ENCODE measurements around the gene ZNF117.
"Not testable (repeated sequence)": the region's sequence is repeated elsewhere in the genome, so short reads cannot be mapped to it uniquely, and the experiment has no call there.

Gene ZNF117

GRCh38 chr7:64990936-64991335 lies at the start of gene ZNF117:
Gene ZNF117, minus strand, starts transcription at chr7:64991036.
- Histone ChIP-seq H3K4me1 (ENCODE audit: control insufficient read depth, insufficient read depth, low read length) (peaks cover 13% of the 10 kb centered on the region), H3K27me3 (replicated peaks; ENCODE audit: control insufficient read depth, insufficient read depth, low read length) (no peaks in the 10 kb centered on the region), H3K36me3 (ENCODE audit: control insufficient read depth, insufficient read depth, low read length, severe bottlenecking) (peaks cover 75% of the 10 kb centered on the region), H3K9me3 (ENCODE audit: control insufficient read depth, low read length) (peaks cover 22% of the 10 kb centered on the region), H3K9ac (ENCODE audit: low read length) (no peak within 1 kb of the TSS), H3K4me3 (ENCODE audit: low read length) (peak within 1 kb of the TSS; percentile 4)
- no peak for DNase-seq (ENCODE audit: low read depth)

DNA sequence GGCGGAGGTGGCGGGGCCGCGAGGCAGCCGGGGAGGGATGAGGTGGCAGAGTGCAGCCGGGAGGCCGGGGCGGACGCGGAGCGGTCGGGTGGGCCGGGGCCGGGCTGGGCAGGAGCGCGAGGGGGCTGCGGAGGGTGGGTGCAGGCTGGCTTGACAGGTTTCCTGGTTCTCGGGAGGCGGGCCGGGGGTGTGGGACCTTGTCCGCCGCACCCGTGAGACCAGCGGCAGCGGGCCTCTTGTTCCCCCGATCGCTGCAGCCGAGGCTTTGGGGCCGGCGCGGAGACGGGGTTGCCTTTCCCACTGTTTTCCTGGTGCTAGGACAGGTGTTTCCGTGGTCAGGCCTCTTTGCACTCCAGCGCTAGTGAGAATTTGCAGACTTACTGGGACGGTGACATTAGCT lies 47.9 kb upstream of the ZNF117 start:
- peak; percentile 57 for DNase-seq (ENCODE audit: low read depth)
- H3K4me3 ChIP-seq (ENCODE audit: low read length), result peak overlapping the region; percentile 93
- not testable (repeated sequence) for H3K27me3 ChIP-seq (replicated peaks; ENCODE audit: control insufficient read depth, insufficient read depth, low read length); H3K36me3 ChIP-seq (ENCODE audit: control insufficient read depth, insufficient read depth, low read length, severe bottlenecking); H3K9me3 ChIP-seq (ENCODE audit: control insufficient read depth, low read length)
- peak overlapping the region; percentile 95 for H3K9ac ChIP-seq (ENCODE audit: low read length)
- peaks cover 13% of the 10 kb centered on the region for H3K4me1 ChIP-seq (ENCODE audit: control insufficient read depth, insufficient read depth, low read length)

DNA sequence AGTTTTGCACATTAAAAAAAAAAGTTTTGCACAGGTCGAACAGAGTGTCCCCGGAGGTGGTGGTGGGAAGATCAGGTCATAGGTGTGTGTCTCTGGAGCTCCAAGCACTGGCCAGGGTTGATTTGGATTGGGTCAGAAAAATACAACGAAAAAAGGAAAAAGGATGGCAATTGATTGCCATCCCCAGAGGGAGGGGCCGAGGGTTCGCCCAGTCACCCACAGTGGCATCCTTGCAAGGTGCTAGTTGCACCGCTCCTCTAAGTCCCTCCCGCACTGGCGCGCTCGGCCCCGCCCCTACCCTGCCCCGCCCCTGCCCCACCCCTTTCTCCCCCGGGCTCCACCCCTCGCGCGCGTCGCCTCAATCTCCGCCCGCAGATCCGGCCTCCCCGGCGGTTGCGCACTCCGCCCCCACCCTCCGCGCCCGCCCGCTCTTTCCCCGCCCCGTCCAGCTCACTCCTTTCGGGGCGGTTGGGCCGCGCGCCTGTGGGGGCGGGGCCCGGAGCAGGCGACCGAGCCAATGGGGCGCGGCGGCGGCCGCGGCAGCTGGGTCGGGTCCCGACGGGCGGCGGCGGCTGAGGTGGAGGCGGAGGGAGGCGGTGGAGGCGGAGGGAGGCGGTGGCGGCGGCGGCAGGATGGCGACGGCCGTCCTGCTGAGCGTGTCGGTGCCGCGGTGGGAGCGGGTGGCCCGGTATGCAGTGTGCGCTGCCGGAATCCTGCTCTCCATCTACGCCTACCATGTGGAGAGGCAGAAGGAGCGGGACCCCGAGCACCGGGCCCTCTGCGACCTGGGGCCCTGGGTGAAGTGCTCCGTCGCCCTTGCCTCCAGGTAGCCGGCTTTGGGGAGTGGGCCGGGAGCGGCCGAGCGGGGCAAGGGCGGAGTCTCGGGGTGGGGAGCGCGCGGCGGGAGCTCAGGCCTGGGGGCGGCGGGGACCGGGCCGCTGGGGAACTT lies 47.2 kb upstream of the ZNF117 start:
- no peaks in the 10 kb centered on the region for H3K9me3 ChIP-seq (ENCODE audit: control insufficient read depth, low read length)
- no peaks in the 10 kb centered on the region for H3K27me3 ChIP-seq (replicated peaks; ENCODE audit: control insufficient read depth, insufficient read depth, low read length)
- H3K4me1 ChIP-seq (ENCODE audit: control insufficient read depth, insufficient read depth, low read length), result peaks cover 13% of the 10 kb centered on the region
- H3K9ac ChIP-seq (ENCODE audit: low read length), result peak overlapping the region; percentile 89
- H3K4me3 ChIP-seq (ENCODE audit: low read length), result peak overlapping the region; percentile 80
- no peaks in the 10 kb centered on the region for H3K36me3 ChIP-seq (ENCODE audit: control insufficient read depth, insufficient read depth, low read length, severe bottlenecking)
- peak; percentile 98 for DNase-seq (ENCODE audit: low read depth)

DNA sequence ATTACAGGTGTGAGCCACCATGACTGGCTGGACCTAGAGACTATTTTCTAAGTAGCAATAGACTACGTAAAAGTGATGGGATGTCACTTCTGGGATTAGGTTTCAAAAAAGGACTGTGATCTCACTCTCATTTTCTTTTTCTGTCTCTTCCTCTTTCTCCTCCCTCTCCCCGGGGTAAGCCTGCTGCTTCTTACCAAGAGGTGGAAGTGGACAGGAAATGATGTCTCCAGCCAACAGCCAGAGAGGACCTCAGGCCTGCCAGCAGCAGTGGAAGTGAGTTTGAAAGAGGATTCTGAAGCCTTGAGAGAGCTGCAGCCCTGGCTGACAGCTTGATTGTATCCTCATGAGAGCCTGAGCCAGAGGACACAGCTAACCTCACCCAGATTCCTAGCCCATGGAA lies 45.7 kb upstream of the ZNF117 start:
- not testable (repeated sequence) for H3K27me3 ChIP-seq (replicated peaks; ENCODE audit: control insufficient read depth, insufficient read depth, low read length); DNase-seq (ENCODE audit: low read depth); H3K9me3 ChIP-seq (ENCODE audit: control insufficient read depth, low read length); H3K4me3 ChIP-seq (ENCODE audit: low read length); H3K36me3 ChIP-seq (ENCODE audit: control insufficient read depth, insufficient read depth, low read length, severe bottlenecking)
- peaks cover 13% of the 10 kb centered on the region for H3K4me1 ChIP-seq (ENCODE audit: control insufficient read depth, insufficient read depth, low read length)
- H3K9ac ChIP-seq (ENCODE audit: low read length), result peak overlapping the region; percentile 70

- Histone ChIP-seq H3K4me1 (ENCODE audit: control insufficient read depth, insufficient read depth, low read length) (peaks cover 13% of the 10 kb centered on the region), H3K9ac (ENCODE audit: low read length) (peak overlapping the region; percentile 70)
- not testable (repeated sequence) for H3K4me3 ChIP-seq (ENCODE audit: low read length); H3K9me3 ChIP-seq (ENCODE audit: control insufficient read depth, low read length); H3K27me3 ChIP-seq (replicated peaks; ENCODE audit: control insufficient read depth, insufficient read depth, low read length); DNase-seq (ENCODE audit: low read depth); H3K36me3 ChIP-seq (ENCODE audit: control insufficient read depth, insufficient read depth, low read length, severe bottlenecking)
Measured at GRCh38 chr7:65035469-65035868, 44.6 kb upstream of the ZNF117 start.

GRCh38 chr7:65034120-65034782 lies 43.4 kb upstream of the ZNF117 start:
- not testable (repeated sequence) for H3K36me3 ChIP-seq (ENCODE audit: control insufficient read depth, insufficient read depth, low read length, severe bottlenecking); H3K9me3 ChIP-seq (ENCODE audit: control insufficient read depth, low read length); H3K27me3 ChIP-seq (replicated peaks; ENCODE audit: control insufficient read depth, insufficient read depth, low read length); DNase-seq (ENCODE audit: low read depth); H3K4me3 ChIP-seq (ENCODE audit: low read length)
- H3K9ac ChIP-seq (ENCODE audit: low read length), result peak overlapping the region; percentile 51
- H3K4me1 ChIP-seq (ENCODE audit: control insufficient read depth, insufficient read depth, low read length), result peaks cover 13% of the 10 kb centered on the region

GRCh38 chr7:65033391-65033790 lies 42.6 kb upstream of the ZNF117 start:
- H3K4me1 ChIP-seq (ENCODE audit: control insufficient read depth, insufficient read depth, low read length), result peaks cover 13% of the 10 kb centered on the region
- H3K9me3 ChIP-seq (ENCODE audit: control insufficient read depth, low read length); H3K36me3 ChIP-seq (ENCODE audit: control insufficient read depth, insufficient read depth, low read length, severe bottlenecking); H3K9ac ChIP-seq (ENCODE audit: low read length); H3K27me3 ChIP-seq (replicated peaks; ENCODE audit: control insufficient read depth, insufficient read depth, low read length); DNase-seq (ENCODE audit: low read depth); H3K4me3 ChIP-seq (ENCODE audit: low read length): not testable (repeated sequence)

GRCh38 chr7:65025023-65025422 lies 34.2 kb upstream of the ZNF117 start:
- H3K27me3 ChIP-seq (replicated peaks; ENCODE audit: control insufficient read depth, insufficient read depth, low read length); H3K4me1 ChIP-seq (ENCODE audit: control insufficient read depth, insufficient read depth, low read length); H3K9ac ChIP-seq (ENCODE audit: low read length); H3K36me3 ChIP-seq (ENCODE audit: control insufficient read depth, insufficient read depth, low read length, severe bottlenecking); DNase-seq (ENCODE audit: low read depth); H3K9me3 ChIP-seq (ENCODE audit: control insufficient read depth, low read length); H3K4me3 ChIP-seq (ENCODE audit: low read length): not testable (repeated sequence)

DNA sequence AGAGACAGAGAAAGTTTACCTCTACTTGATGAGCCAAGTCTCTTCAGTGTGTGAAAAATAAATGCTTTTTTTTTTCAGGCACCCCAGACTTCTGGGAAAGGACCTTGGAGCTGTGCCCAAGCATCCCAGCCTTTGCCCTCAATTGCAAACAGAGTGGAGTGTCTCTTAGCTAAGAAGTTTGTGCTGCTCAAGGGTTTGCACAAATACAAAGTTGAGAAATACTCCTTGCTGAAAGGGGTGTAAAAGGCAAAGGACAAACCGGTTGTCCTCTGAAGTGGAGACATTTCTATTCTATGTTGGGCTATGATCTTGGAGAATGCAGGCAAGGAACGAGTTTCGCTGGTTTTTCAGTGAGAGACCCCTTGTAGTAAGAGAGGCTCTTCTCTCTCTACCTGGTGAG lies 30.1 kb upstream of the ZNF117 start:
- DNase-seq (ENCODE audit: low read depth); H3K27me3 ChIP-seq (replicated peaks; ENCODE audit: control insufficient read depth, insufficient read depth, low read length); H3K36me3 ChIP-seq (ENCODE audit: control insufficient read depth, insufficient read depth, low read length, severe bottlenecking); H3K4me1 ChIP-seq (ENCODE audit: control insufficient read depth, insufficient read depth, low read length); H3K9me3 ChIP-seq (ENCODE audit: control insufficient read depth, low read length); H3K4me3 ChIP-seq (ENCODE audit: low read length): not testable (repeated sequence)
- H3K9ac ChIP-seq (ENCODE audit: low read length), result peak overlapping the region; percentile 70

DNA sequence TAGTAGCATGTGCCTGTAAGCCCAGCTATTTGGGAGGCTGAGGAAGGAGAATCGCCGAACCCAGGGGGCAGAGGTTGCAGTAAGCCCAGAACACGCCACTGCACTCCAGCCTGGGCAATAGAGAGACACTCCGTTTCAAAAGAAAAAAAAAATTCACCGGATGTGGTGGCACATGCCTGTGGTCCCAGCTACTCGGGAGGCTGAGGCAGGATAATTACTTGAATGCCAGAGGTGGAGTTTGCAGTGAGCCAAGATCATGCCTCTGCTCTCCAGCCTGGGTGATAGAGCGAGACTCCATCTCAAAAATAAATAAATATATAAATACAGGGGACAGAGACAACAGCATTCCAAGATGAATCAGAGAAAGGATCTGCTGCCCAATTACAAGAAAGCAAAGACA lies 19.0 kb upstream of the ZNF117 start:
- not testable (repeated sequence) for H3K9me3 ChIP-seq (ENCODE audit: control insufficient read depth, low read length); H3K4me3 ChIP-seq (ENCODE audit: low read length); H3K9ac ChIP-seq (ENCODE audit: low read length); H3K4me1 ChIP-seq (ENCODE audit: control insufficient read depth, insufficient read depth, low read length); H3K27me3 ChIP-seq (replicated peaks; ENCODE audit: control insufficient read depth, insufficient read depth, low read length); H3K36me3 ChIP-seq (ENCODE audit: control insufficient read depth, insufficient read depth, low read length, severe bottlenecking); DNase-seq (ENCODE audit: low read depth)

- H3K9me3 ChIP-seq (ENCODE audit: control insufficient read depth, low read length); H3K9ac ChIP-seq (ENCODE audit: low read length); H3K4me1 ChIP-seq (ENCODE audit: control insufficient read depth, insufficient read depth, low read length); H3K27me3 ChIP-seq (replicated peaks; ENCODE audit: control insufficient read depth, insufficient read depth, low read length); H3K36me3 ChIP-seq (ENCODE audit: control insufficient read depth, insufficient read depth, low read length, severe bottlenecking); H3K4me3 ChIP-seq (ENCODE audit: low read length); DNase-seq (ENCODE audit: low read depth): not testable (repeated sequence)
Measured at GRCh38 chr7:65009394-65009793, 18.6 kb upstream of the ZNF117 start.
